NCI-H748 (cell line): ENCODE data around the gene ZNF813.
"Not testable (repeated sequence)": the region's sequence is repeated elsewhere in the genome, so short reads cannot be mapped to it uniquely, and the experiment has no call there.

ENCODE experiments used
- DNase-seq: peaks from one replicate; lab custom pipeline; 2025; ENCODE audit not compliant: unreplicated experiment; lab: John Stamatoyannopoulos, UW

Gene ZNF813

DNA sequence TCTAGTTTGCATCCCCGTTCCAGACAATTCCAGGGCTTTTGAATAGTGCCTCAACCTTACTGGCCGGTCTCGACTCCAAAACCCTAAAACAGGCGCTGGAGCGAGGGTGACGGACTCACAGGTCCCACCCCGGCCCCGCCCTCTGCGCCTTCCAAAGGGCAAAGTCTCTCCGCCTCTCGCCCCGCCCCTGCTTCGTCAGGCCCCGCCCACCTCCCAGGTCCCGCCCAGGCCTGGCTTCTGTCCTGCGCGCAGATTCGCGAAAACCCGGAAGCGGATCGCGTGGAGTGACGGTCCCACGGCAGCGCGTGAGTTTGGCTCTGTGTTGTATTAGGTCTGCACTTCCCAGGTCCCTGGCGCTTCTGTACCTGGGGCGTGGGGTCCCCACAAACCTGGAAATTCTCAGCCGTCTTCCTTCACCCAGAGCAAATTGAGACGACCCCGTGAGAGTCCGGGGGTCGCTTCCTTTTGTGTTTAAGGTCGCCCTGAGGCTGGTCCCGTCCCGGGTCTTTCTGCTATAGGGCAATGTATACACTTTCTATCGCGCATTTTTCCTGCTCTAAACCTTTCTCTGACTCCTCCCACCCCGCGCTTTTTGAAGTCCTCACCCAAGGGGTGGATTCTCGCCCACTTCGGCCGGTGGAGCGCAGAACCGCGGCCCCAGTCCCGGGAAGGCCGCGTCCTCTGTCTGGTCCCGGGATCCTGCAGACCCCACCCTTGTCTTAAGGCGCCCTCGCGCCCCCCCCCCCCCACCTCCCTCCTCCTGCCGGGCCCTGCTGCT lies at the start of gene ZNF813:
ZNF813 (plus strand) TSS at position 249 of the 778 bp plus-strand sequence. CDS start 16,090 bp downstream, outside the sequence.
- peak; percentile 90 for DNase-seq

DNA sequence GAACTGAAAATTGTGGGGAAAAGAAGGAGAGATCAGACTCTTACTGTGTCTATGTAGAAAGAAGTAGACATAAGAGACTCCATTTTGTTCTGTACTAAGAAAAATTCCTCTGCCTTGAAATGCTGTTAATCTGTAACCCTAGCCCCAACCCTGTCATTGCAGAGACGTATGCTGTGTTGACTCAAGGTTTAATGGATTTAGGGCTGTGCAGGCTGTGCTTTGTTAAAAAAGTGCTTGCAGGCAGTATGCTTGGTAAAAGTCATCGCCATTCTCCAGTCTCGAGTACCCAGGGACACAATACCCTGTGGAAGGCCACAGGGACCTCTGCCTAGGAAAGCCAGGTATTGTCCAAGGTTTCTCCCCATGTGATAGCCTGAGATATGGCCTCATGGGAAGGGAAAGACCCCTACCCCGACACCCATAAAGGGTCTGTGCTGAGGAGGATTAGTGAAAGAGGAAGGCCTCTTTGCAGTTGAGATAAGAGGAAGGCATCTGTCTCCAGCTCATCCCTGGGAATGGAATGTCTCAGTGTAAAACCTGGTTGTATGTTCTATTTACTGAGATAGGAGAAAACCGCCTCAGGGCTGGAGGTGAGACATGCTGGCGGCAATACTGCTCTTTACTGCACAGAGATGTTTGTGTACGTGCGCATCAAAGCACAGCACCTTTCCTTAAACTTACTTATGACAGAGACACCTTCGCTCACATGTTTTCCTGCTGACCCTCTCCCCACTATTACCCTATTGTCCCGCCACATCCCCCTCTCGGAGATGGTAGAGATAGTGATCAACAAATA lies 46.8 kb upstream of the ZNF813 start:
- DNase-seq = not testable (repeated sequence)

DNA sequence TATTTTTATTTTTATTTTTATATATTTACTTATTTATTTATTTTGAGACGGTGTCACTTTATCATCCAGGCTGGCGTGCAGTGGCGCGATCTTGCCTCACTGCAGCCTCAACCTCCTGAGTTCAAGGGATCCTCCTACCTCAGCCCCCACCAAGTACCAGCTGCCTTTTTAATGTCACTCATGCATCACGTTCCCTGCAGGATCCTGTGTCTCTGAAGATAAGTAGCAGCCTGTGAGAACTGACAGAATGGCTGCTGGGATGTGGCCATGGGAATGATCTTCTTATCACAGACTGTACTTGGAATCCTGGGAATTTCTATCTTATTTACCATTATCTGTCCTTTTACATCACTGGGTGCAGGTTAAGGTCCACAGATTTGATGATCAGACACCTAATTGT lies 45.0 kb upstream of the ZNF813 start:
- DNase-seq = peak; percentile 46

DNA sequence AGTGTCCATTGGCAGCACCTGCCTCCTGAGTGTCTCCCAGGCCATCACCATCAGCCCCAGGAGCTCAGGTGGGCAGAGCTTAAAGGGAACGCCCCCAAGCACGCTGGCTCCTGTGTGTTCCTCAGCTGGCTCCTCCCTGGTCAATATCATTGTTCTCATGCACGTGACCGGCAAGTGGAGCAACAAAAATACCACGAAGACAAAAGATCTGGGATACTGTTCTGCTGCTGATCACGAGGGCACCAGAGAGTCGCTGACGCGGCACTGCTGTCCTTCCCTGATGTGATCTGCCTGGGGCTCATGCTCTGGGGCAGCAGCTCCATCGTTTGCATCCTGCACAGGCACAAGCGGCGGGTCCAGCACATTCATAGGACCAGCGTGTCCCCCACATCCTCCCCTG lies 44.5 kb upstream of the ZNF813 start:
- DNase-seq = peak; percentile 71

DNA sequence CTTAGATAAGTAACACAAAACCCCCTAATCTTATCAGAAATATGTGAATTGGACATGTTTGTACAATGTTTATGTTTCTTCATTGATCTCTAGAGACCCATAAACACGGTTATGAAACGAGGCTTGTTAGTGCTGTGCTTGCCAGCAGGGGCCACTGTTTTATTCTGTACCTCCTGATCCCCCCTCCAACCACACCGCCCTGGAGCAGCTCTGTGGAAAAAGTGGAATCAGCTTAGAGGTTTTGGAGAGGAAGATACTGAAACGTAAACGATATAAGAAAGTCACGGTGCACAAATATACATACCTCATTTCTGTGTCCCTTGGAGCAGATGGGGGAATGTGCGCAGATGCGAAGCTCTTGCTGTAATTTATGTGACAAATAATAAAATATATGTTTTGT lies 43.9 kb upstream of the ZNF813 start:
- peak; percentile 57 for DNase-seq

DNA sequence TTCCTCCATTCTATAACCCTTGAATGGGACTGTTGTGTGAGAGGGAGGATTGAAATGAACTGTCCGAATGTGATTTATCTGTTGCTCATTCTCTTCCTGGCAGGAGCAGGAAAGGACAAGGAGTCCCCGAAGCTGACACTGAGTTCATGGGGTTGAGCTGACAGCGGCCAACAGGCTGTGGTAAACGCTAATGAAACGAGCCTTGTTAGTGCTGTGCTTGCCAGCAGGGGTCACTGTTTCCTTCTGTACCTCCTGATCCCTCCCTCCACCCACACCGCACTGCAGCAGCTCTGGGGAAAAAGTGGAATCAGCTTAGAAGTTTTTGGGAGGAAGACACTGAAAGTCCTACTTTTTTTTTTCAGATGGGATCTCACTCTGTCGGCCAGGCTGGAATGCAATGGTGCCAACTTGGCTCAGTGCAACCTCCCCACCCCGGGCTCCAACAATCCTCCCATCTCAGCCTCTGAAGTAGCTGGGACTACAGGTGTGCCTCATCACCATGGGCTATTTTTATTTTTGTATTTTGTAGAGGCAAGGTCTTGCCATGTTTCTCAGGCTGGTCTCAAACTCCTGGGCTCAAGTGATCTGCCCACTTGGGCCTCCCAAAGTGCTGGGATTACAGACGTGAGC lies 42.5 kb upstream of the ZNF813 start:
- peak; percentile 78 for DNase-seq

DNA sequence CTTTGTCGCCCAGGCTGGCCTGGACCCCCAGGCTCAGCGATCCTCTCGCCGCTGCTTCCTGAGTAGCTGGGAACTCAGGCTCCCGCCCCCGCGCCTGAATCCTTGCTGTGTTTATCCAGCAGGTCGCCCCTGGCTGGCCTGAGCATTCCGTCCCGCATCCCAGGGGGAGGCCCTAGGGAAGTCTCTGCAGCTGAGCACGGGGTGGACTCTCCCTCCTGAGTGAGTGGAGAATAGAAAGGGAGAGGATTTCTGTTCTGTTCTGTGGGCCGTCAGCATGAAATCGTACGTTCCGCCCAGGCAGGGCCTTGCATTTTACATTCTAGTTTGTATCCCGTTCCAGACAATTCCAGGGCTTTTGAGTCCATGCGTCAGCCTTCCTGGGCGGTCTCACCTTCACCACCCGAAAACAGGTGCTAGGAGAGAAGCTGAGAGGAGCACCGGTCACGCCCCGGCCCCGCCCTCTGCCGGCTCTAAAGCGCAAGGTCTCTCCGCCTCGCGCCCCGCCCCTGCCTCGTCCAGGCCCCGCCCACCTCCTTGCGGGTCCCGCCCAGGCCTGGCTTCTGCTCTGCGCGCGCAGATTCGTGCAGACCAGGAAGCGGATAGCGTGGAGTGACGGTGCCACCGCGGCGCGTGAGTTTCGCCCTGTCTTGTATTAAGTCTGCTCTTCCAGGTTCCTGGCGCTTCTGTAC lies 36.0 kb upstream of the ZNF813 start, which contains the start of gene ZNF761:
ZNF761 (plus strand) TSS at position 586 of the 689 bp plus-strand sequence. CDS start 15,285 bp downstream, outside the sequence.
- DNase-seq = peak; percentile 98

DNA sequence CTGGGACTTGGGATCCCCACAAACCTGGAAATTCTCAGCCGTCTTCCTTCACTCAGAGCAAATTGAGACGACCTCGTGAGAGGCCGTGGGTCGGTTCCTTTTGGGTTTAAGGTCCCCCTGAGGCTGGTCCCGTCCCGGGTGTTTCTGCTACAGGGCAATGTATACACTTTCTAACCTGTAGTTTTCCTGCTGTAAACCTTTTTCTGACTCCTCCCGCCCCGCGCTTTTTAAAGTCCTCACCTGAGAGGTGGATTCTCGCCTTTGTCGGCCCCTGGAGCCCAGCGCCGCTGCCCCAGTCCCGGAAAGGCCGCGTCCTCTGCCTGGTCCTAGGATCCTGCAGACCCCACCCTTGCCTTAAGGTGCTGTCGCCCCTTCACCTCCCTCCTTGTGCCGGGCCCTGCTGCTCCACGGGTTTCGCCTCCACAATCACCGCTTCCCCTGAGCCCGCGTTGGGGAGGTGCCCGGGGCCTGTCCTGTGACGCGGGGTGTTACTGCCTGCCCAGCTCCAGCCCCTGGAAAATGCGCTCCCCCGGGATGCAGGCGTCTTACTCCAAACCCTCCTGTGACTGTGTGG lies 35.4 kb upstream of the ZNF813 start:
- peak; percentile 50 for DNase-seq

DNA sequence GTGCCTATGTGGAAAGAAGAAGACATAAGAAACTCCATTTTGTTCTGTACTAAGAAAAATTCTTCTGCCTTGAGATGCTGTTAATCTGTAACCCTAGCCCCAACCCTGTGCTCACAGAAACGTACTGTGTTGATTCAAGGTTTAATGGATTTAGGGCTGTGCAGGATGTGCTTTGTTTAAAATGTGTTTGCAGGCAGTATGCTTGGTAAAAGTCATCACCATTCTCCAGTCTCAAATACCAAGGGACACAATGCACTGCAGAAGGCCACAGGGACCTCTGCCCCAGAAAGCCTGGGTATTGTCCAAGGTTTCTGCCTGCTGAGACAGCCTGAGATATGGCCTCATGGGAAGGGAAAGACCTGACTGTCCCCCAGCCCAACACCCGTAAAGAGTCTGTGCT lies 23.7 kb upstream of the ZNF813 start:
- DNase-seq = not testable (repeated sequence)

DNA sequence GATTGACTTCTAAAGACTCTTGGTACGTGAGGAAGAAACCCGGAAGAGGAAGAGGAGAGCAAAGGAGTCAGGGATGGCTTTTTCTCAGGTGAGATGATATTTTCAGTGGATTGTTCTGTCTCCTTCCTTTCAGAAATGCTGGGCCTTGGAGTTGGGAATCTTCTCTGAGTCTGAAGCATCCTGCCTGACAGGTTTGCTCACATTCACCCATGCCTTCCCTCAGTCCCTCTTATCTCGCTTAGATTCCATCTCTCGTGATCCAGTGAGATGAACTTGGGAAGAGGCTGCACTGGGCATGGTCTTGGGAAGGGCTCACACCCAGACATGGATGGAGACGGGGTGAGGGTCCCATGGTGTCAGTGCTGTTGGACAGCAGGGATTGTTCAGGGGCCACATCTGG lies 20.3 kb upstream of the ZNF813 start:
- not testable (repeated sequence) for DNase-seq

DNA sequence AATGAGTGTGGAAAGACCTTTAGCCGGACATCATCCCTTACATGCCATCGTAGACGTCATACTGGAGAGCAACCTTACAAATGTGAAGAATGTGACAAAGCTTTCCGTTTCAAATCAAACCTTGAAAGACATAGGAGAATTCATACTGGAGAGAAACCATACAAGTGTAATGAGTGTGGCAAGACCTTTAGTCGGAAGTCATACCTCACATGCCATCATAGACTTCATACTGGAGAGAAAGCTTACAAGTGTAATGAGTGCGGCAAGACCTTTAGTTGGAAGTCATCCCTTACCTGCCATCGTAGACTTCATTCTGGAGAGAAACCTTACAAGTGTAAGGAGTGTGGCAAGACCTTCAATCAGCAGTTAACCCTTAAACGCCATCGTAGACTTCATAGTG lies 11.7 kb upstream of the ZNF813 start:
- no peak for DNase-seq

DNA sequence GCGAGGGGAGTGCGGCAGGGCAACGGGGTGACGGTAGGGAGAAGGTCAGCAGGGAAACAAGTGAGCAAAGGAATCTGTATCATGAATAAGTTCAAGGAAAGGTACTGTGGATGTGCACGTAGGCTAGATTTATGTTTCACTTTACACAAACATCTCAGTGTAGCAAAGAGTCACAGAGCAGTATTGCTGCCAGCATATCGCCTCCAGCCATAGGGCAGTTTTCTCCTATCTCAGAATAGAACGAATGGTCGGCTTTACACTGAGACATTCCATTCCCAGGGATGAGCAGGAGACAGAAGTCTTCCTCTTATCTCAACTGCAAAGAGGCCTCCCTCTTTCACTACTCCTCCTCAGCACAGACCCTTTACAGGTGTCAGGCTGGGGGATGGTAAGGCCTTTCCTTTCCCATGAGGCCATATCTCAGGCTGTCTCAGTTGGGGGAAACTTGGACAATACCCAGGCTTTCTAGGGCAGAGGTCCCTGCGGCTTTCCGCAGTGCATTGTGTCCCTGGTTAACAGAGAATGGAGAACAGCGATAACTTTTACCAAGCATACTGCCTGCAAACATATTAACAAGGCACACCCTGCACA lies 7.3 kb upstream of the ZNF813 start:
- not testable (repeated sequence) for DNase-seq

DNA sequence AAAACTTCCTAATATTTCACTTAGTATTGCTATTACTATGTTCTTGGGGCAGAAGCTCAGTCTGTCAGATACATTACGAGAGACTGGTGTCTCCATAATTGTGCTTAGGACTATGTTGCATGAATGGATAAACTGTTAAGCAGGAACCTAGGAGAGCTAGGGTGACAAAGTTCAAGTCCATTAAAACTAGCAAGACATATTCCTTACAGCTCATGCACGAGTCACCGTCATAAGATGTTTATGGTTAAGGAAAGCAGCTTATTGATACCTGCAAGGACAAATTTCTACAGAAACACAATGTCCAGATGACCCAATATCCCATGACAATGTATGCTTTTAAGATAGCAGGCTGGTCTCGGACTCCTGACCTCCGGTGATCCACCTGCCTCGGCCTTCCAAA lies 5.7 kb upstream of the ZNF813 start:
- DNase-seq = no peak

DNA sequence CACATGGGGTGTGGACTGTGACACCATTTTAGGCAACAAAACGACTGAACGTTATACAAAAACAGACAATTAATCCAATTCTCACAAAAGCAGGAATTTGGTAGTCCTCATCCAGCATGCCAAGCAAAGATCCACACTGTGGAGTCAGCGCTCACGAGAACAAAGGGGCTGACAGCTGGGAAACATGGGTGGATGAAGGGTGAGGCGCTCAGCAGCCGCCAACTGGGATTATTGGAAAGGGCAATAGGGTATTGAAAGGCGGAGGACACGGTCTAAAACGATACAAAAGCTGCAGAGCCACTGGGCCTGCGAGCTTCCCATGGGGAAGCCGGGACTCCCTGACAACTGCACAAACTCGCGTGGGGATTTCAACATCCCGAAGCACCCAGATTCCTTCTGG lies 4.7 kb upstream of the ZNF813 start:
- peak; percentile 13 for DNase-seq

DNA sequence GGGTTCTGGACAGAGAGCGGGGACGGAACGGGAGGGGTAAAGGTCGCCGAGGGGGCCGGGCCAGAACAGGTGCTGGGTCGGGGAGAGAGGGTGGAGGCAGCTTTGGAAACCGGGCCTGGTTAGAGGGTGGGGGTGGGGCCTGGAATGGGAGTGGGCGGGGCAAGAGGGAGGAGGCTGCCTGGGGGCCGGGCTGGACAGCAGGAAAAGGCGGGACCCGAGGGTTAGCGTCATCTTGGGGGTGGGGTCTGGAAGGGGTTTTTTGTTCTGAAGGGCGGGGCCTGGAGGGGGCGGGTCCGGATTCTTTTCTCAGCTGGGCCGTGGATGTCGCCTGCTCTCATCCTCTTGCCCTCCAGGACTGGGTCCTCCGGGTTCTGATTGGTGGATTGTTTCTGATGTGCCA lies 4.3 kb upstream of the ZNF813 start:
- DNase-seq = no peak

DNA sequence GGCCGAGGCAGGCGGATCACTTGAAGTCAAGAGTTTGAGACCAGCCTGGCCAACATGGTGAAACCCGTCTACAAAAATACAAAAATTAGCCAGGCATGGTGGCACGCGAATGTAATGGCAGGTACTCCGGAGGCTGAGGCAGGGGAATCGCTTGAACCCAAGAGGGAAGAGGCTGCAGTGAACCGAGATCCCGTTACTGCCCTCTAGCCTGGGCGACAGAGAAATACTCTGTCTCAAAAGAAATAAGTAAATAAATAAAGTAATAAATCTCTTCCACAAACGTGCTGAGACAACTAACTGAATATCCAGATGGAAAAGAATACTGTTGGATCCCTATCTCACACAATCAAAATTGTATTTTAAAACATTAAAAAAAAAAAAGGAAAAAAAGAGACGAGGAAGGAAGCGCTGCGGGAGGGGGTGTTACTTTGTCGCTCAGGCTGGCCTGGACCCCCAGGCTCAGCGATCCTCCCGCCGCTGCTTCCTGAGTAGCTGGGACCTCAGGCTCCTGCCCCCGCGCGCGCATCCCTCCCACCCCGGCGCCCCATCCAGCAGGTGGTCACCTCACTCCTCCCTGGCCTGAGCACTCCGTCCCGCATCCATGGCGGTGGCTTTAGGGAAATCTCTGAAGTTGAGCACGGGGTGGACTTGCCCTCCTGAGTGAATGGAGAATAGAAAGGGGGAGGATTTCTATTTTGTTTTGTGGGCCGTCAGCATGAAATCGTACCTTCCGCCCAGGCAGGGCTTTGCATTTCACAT lies 628 bp upstream of the ZNF813 start:
- DNase-seq = peak; percentile 83

DNA sequence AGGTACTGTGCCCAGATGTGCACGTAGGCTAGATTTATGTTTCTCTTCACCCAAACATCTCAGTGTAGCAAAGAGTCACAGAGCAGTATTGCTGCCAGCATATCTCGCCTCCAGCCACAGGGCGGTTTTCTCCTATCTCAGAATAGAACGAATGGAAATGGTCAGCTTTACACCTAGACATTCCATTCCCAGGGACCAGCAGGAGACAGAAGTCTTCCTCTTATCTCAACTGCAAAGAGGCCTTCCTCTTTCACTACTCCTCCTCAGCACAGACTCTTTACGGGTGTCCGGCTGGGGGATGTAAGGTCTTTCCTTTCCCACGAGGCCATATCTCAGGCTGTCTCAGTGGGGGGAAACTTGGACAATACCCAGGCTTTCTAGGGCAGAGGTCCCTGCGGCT lies 1.1 kb downstream of the ZNF813 start:
- DNase-seq = not testable (repeated sequence)

DNA sequence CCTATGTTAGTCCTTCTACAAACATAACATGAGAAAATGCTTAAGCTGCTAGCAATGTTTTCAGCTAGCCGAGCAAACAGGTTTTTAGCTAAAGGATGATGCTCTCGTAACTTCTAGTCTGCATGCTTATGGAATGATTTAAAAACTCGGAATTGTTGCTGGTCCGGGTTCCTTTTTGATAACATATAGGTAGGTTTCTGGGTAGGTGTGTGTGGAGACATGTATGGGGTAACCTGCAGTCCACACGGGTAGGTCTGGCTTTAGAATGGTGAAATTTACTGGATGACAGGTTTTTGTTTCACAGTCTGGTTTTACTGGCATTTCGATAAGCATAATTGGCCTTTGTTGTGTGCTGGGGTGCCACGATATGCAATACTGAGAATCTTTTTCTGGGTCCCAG lies 4.4 kb downstream of the ZNF813 start:
- DNase-seq = no peak

DNA sequence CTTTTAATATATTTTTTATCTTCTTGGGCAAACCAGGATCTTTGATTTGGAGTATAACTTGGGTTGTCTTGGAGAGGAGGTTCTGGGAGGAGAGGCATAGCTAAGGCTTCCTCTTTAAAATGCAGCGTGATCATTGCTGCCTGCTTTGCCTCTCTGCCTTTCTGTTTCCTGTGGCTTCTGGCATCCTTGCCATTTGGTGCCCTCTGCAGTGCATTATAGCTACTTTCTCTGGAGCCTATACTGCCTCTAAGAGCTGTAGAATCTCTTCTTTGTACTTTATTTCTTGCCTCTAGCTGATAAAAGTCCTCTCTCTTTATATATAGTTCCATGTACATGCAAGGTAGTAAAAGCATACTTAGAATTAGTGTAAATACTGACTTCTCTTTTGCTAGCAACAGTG lies 7.3 kb downstream of the ZNF813 start:
- not testable (repeated sequence) for DNase-seq

DNA sequence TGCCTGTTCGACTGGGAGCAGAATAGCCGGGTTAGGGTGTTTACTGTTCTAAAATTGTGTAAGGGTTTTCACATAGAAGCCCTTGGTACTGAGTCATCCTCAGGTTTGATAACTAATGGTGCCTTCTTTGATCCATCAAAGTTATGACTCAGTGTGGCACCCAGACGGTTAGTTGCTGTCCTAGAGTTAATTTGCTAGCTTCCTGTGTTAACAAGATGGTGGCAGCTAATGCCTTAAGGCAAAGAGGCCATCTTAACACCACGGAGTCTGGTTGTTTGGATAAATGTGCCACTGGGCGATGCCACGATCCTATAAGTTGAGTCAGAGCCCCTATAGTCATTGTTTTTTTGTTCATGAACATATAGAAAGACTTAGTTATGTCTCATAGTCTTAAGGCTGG lies 7.9 kb downstream of the ZNF813 start:
- DNase-seq = not testable (repeated sequence)
